SJSA1 (cell line): ENCODE results near the gene EGFLAM. TPM values are rescaled to one million over a fixed set of nuclear protein-coding genes. Genes with fewer than 3 reads are reported as not detected.

Experiments used
- DNase-seq, 2 experiments: peaks; one replicate each; pipeline ENCODE4 v3.0.0-alpha.2; 2015 to 2020; ENCODE audit warnings: low spot score in 2 of 2, low read depth in 1 of 2
- H3K27ac ChIP-seq: fragments of 250-450 bp; sonication (Bioruptor Pico); 2 replicates; pipeline ENCODE4 v1.5.1; 2020; ENCODE audit warnings: mild to moderate bottlenecking, moderate library complexity
- H3K27me3 ChIP-seq: fragments of 250-450 bp; sonication (Bioruptor Pico); replicated peaks from 2 replicates; pipeline ENCODE4 v1.5.1; 2020; ENCODE audit warnings: mild to moderate bottlenecking, moderate library complexity
- H3K36me3 ChIP-seq: fragments of 250-450 bp; sonication (Bioruptor Pico); 2 replicates; pipeline ENCODE4 v1.5.1; 2020; ENCODE audit warnings: mild to moderate bottlenecking
- H3K4me1 ChIP-seq: fragments of 250-450 bp; sonication (Bioruptor Pico); replicated peaks from 2 replicates; pipeline ENCODE4 v1.6.1; 2021; ENCODE audit warnings: mild to moderate bottlenecking
- H3K4me3 ChIP-seq: fragments of 250-450 bp; sonication (Bioruptor Pico); 2 replicates; pipeline ENCODE4 v1.5.1; 2020; ENCODE audit warnings: mild to moderate bottlenecking
- H3K9me3 ChIP-seq: fragments of 250-450 bp; sonication (Bioruptor Pico); replicated peaks from 2 replicates; pipeline ENCODE4 v1.5.1; 2020; ENCODE audit warnings: mild to moderate bottlenecking
- total RNA-seq: library from RNA; depleted of rRNA; stranded (reverse); fragments of >200 nt; shearing (Covaris generic); gene quantifications from 2 replicates; pipeline ENCODE4 v1.2.3, GENCODE V29; 2014

EGFLAM gene
- total RNA-seq, 1 experiment from 2014 or later, result 0.08 TPM

DNA sequence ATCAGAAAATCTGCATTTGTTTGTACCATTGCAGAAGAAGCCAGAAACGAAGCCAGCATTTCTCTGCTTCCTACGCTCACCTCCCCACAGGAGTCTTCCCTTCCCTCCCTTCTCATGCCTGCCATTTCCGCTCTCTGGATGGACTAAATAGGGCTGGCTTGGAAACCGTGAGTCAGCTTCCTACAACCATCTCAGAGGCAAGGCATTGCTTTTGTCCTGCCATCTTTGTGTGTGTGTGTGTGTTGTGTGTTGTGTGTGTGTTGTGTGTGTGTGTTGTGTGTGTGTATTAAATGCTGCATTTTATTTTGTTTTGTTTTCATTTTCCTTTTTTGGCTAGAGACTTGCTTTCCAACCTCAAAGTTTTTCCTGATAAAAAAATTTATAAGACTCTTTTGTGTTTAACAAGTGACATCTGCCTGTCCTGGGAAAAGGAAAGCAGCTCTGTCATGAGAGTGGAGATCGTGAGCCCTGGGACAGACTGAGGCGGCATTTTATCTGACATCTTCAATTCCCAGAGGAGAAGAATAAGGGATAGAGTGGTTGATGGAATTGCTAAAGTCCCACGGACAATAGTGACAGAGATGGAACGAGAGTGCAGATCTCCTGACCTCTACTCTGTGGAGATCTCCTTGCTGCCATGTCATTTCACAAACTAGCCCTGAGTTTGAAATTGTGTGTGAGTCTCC is 7.5 kb upstream of the EGFLAM start:
- Histone ChIP-seq H3K27me3 (no peaks in the 10 kb centered on the region), H3K4me1 (peaks cover 18% of the 10 kb centered on the region), H3K27ac (no peak overlapping the region), H3K4me3 (no peak overlapping the region), H3K9me3 (no peaks in the 10 kb centered on the region), H3K36me3 (no peaks in the 10 kb centered on the region)
- DNase-seq, result no peak

DNA sequence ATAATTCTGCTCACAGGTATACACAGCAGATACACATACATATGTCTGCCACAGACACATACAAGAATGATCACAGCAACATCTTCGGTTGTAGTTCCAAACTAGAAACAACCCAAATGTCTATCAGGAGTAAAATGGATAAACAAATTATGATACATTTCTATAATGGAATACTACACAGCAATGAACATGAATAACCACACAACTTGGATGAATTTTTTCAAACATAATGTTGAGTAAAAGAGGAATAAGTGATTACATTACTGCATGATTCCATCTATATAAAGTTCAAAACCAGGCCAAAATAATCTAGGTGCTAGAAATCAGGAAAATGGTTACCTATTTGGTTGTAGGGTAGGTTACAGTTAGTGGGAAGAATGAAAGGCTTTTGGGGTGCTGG is 4.6 kb upstream of the EGFLAM start:
- peaks cover 21% of the 10 kb centered on the region for H3K4me1 ChIP-seq
- H3K4me3 ChIP-seq, result no peak overlapping the region
- no peaks in the 10 kb centered on the region for H3K36me3 ChIP-seq
- H3K27ac ChIP-seq, result no peak overlapping the region
- H3K27me3 ChIP-seq, result peaks cover 6% of the 10 kb centered on the region
- DNase-seq, result no peak
- H3K9me3 ChIP-seq, result no peaks in the 10 kb centered on the region

DNA sequence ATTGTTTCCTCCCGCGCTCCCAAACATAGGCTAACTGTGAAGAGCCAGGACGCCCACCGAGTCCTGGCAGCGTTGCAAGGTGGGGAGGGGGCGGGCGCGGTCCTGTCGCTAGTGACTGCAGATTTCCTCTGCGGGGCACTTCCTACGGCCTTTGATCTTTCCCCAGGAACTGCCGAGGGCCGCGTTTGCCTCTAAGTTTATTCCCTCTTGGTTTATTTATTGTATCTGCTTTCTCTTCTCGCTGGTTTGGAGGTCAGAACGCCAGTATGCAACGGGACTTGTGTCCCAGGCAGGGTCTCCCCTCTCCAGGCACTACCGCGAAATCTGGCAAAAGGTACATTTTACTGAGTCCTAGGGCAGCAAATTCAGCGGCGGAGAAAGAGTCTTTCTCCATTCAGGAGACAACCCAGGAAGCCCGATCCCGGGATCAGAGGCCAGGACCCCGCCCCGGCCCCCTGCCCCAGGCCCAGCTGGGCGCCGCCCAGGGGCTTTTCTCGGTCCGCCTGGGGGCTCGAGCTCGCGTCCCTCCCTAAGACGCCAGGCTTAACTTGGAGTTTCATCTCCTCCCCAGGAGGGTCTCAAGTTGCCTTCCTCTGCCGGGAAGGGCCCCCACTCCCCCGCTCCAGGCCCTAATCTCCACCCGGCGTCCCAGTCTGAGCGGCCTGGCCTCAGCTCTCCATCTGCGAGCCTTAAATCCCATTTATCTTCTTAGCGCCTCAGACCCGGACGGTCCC is 884 bp upstream of the EGFLAM start:
- no peak overlapping the region for H3K27ac ChIP-seq
- peaks cover 26% of the 10 kb centered on the region for H3K27me3 ChIP-seq
- H3K9me3 ChIP-seq, result no peaks in the 10 kb centered on the region; the same call in 1 of the 2 replicates
- DNase-seq, result no peak
- H3K36me3 ChIP-seq, result no peaks in the 10 kb centered on the region
- H3K4me3 ChIP-seq, result no peak overlapping the region
- H3K4me1 ChIP-seq, result peaks cover 17% of the 10 kb centered on the region

DNA sequence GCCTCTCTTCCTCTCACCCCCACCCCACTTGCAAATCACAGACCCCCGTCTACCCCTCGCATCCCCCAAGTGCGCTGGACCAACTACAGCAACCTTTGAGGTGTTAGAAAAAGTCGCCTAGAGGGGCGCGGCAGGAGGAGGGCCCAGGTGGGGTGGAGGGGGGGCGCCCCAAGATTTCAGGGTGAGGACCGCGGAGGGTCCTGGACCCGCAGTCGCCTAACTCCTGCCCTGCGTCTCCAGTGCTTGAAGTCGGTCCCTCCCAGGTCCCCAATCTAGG is 379 bp upstream of the EGFLAM start:
- no peaks in the 10 kb centered on the region for H3K36me3 ChIP-seq
- H3K9me3 ChIP-seq, result no peaks in the 10 kb centered on the region; the same call in 1 of the 2 replicates
- peak overlapping the region; percentile 44 for H3K4me3 ChIP-seq
- peaks cover 29% of the 10 kb centered on the region for H3K27me3 ChIP-seq
- no peak overlapping the region for H3K27ac ChIP-seq
- H3K4me1 ChIP-seq, result peaks cover 13% of the 10 kb centered on the region
- no peak for DNase-seq

DNA sequence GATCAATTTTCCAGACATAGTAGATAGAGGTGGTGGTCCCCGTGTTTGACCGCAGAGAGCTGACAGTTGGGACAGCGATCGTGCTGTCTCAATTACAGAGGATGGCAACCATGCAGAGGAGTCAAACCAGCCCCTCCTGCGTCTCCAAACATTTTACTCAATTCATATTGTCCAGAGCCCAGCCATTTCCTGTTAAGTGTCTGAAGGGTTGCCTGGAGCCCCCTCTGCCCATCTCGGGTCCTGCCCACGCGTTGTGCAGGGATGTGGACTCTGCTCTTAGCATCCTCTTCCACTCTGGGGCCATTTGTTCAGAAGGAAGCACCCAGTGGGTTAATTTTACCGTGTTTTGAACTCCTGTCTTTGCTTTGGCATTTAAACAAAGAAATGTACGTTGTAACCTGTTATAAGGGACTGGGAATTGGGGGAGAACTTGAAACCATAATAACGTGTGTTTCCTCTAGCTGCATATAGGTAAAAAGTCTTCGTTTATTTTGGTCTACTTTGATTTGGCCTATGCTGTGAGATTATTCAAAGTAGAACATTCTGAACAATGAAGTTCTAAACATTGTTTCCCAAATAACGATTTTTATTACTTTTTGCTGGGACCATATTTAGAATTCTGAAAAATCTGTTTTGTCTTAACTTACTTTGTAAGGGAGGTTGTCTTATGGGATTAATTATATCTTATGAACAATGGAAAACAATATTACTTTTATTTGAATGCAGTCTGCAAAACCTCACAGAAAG is 876 bp downstream of the EGFLAM start:
- H3K9me3 ChIP-seq, result no peaks in the 10 kb centered on the region; the same call in 1 of the 2 replicates
- peaks cover 13% of the 10 kb centered on the region for H3K4me1 ChIP-seq
- peaks cover 29% of the 10 kb centered on the region for H3K27me3 ChIP-seq
- no peak for DNase-seq
- H3K27ac ChIP-seq, result no peak overlapping the region
- H3K4me3 ChIP-seq, result peak overlapping the region; percentile 44
- no peaks in the 10 kb centered on the region for H3K36me3 ChIP-seq

DNA sequence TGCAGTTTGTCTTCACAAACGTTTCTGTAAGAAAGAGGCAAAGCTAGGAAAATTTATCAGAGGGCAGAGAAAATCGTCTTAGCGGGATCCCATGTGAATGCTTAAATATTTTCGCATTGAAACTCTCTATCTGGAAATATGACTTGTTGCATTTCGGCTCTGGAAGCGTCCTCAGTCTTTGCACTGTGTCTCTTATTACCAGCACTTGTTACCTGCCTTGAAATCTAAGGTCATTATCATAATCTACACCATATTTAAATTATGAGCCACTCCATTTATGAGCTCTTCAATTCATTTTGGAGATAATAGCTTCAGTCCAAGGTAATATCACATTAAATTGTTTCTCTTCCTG is 1.4 kb downstream of the EGFLAM start:
- no peak for DNase-seq
- Histone ChIP-seq H3K27ac (no peak overlapping the region), H3K9me3 (no peaks in the 10 kb centered on the region; the same call in 1 of the 2 replicates), H3K4me3 (no peak overlapping the region), H3K36me3 (no peaks in the 10 kb centered on the region), H3K27me3 (peaks cover 29% of the 10 kb centered on the region), H3K4me1 (peaks cover 13% of the 10 kb centered on the region)

DNA sequence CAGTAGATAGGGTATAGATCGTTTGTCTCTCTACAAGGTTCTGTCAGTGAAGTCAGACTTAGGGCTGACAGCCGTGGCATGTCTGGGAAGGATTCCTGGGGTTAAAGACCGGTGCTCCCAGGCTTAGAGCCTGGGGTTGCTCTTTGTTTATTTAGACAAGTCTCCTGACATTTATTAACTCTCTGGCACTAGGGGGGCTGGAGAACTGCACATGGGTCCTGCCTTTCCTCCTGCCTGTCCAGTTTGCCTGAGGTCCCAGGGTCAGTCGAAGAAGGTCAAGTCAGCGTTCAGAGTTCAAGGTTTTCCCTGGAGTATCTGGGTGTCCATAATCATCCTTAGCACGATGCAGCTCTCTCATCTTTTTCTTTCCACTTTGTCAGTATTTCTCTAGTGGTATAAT is 5.6 kb downstream of the EGFLAM start:
- Histone ChIP-seq H3K9me3 (no peaks in the 10 kb centered on the region; the same call in 1 of the 2 replicates), H3K27me3 (peaks cover 28% of the 10 kb centered on the region), H3K36me3 (no peaks in the 10 kb centered on the region), H3K27ac (no peak overlapping the region), H3K4me1 (peaks cover 4% of the 10 kb centered on the region), H3K4me3 (no peak overlapping the region)
- no peak for DNase-seq

DNA sequence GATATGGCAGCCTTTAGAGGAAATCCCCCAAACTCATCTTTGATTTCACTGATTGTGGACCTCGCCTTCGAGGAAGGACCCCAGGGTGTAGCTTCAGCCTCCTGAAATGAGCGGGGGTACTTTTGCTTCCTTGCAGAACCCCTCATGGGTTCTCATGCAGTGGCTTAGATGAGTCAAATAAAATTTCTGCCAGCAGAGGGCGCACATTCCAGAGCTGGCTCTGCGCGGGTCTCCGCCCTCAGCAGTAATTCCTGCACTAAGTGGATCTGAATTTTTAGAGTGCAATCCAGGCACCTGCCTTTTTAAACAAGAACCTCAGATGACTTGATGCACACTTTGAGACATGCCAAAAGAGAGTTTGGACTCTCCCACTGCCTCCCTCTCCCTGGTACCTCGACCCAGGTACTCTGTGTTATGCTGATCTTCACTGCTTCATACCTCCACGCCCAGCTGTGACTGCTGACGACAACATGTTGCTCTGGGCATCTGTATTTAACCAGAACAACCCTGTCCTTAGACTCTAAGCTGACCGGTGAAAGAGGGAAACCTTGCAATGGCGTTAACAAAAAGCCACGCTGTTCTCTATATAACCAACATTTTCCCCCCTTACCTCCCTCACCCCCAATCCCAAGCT is 7.3 kb downstream of the EGFLAM start:
- peak; percentile 48 to 71 for DNase-seq
- Histone ChIP-seq H3K4me1 (no peaks in the 10 kb centered on the region), H3K4me3 (no peak overlapping the region), H3K9me3 (no peaks in the 10 kb centered on the region; the same call in 1 of the 2 replicates), H3K36me3 (no peaks in the 10 kb centered on the region), H3K27ac (no peak overlapping the region), H3K27me3 (peaks cover 13% of the 10 kb centered on the region)

DNA sequence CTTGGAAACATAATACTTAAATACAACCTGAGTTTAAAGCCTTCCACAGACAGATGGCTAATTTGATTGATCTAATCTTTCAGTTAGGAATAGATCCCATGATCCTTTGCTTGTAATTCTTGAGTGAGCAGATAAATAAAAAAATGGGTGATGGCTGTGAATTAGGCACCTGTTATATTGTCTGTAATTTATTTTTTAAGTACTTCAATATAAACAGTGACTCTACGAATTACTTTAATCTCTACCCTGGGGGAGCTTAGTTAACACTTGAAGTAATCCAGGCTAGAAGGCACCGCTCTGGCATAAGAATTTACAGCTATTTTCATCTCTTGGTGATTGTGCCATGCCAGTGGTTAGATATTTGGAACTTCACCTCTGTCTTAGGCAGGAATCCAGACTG is 9.0 kb downstream of the EGFLAM start:
- no peaks in the 10 kb centered on the region for H3K36me3 ChIP-seq
- no peak for DNase-seq
- peaks cover 9% of the 10 kb centered on the region for H3K27me3 ChIP-seq
- no peak overlapping the region for H3K27ac ChIP-seq
- H3K4me3 ChIP-seq, result no peak overlapping the region
- no peaks in the 10 kb centered on the region for H3K4me1 ChIP-seq
- H3K9me3 ChIP-seq, result no peaks in the 10 kb centered on the region

DNA sequence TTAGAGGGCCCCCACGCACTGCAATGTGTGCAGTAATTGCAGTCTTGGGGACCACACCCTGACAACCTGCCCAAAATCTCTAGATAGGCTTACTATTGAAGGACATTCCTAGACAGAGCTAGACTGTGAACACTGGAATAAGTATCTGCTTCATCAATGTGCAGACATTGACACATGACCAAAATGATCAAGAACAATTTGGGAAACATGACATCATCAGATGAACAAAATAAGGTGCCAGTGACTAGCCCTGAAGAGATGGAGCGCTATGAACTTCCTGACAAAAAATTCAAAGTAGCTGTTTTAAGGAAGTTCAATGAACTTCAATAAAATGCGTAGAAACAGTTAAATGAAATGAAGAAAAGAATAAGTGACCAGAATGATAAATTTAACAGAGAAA is 15.3 kb downstream of the EGFLAM start:
- no peaks in the 10 kb centered on the region for H3K4me1 ChIP-seq
- no peak for DNase-seq
- H3K27ac ChIP-seq, result no peak overlapping the region
- no peaks in the 10 kb centered on the region; the same call in 1 of the 2 replicates for H3K9me3 ChIP-seq
- H3K27me3 ChIP-seq, result no peaks in the 10 kb centered on the region
- H3K4me3 ChIP-seq, result no peak overlapping the region
- no peaks in the 10 kb centered on the region for H3K36me3 ChIP-seq

DNA sequence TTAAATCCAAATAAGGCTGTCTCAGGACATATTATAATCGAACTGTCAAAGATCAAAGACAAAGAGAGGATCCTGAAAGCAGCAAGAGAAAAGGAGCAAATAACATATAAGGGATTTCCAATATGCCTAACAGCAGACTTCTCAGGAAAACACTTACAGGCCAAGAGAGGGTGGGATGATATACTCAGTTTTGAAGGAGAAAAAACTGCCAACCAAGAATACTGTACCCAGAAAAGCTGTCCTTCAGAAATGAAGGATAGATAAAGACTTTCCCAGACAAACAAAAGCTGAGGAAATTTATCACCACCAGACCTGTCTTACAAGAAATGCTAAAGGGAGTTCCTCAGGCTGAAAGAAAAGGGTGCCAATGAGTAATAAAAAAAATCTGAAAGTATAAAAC is 16.0 kb downstream of the EGFLAM start:
- Histone ChIP-seq H3K4me3 (no peak overlapping the region), H3K27ac (no peak overlapping the region), H3K27me3 (no peaks in the 10 kb centered on the region), H3K4me1 (no peaks in the 10 kb centered on the region), H3K36me3 (no peaks in the 10 kb centered on the region), H3K9me3 (no peaks in the 10 kb centered on the region; the same call in 1 of the 2 replicates)
- no peak for DNase-seq

DNA sequence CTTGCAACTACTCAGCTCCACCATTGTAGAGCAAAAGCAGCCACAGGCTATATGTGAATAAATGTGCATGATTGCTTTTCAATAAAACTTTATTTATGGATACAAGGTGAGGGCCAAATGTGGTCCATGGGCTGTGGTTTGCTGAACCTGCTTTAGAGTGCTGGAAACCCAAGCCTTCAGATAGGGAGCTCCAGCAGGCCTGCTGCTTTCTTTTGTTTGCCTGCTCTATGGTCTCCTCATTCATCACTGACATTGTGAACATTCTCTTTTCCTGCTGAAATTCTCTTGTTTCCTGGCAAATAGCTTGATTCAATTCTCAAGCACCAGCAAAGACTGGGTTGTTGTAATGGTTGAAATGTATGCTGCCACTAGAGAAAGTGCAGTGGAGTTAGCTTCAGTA is 26.0 kb downstream of the EGFLAM start:
- no peaks in the 10 kb centered on the region for H3K36me3 ChIP-seq
- H3K4me3 ChIP-seq, result no peak overlapping the region
- no peaks in the 10 kb centered on the region; the same call in 1 of the 2 replicates for H3K27me3 ChIP-seq
- no peaks in the 10 kb centered on the region for H3K9me3 ChIP-seq
- H3K27ac ChIP-seq, result no peak overlapping the region
- H3K4me1 ChIP-seq, result no peaks in the 10 kb centered on the region
- no peak for DNase-seq

DNA sequence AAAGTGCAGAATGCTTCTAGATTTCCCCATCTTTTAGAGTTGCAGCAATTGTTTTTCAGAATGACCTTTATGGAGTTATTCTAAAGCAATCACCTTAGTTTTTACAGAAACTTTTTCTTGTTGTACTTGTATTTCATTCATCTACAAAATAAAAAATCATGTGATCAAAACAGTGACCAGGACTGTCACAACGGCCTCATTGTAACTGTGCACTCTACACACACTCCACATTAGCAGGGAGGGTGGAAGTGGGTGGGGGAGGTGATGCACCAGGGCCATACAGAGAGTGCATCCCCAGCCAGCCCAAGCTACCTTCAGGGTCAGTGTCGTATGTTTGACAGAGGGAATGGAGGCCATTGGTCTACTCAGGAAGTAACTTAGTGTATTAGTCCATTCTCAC is 26.9 kb downstream of the EGFLAM start:
- no peaks in the 10 kb centered on the region for H3K9me3 ChIP-seq
- H3K4me3 ChIP-seq, result no peak overlapping the region
- H3K36me3 ChIP-seq, result no peaks in the 10 kb centered on the region
- H3K27me3 ChIP-seq, result no peaks in the 10 kb centered on the region; the same call in 1 of the 2 replicates
- no peak for DNase-seq
- no peak overlapping the region for H3K27ac ChIP-seq
- no peaks in the 10 kb centered on the region for H3K4me1 ChIP-seq

DNA sequence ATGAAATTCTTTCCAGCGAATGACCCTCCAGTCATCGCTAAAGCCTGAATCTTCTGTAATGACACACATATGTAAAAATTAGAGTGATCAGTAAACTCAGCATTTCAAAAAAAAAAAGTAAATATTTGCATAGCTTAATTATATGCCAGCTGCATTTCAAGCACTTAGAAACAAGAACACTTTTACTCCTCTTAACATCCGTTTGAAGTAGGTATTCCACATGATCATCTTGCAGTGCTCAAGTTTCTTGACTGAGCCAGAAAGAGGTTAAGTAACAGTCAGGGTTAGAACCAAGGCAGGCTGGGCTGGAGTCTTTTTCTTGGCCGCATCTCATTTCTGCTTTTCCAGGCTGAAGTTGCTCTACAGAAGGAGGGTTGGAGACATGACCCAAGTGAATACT is 27.6 kb downstream of the EGFLAM start:
- H3K9me3 ChIP-seq, result no peaks in the 10 kb centered on the region
- no peaks in the 10 kb centered on the region for H3K36me3 ChIP-seq
- H3K27ac ChIP-seq, result no peak overlapping the region
- DNase-seq, result no peak
- H3K27me3 ChIP-seq, result no peaks in the 10 kb centered on the region; the same call in 1 of the 2 replicates
- H3K4me3 ChIP-seq, result no peak overlapping the region
- H3K4me1 ChIP-seq, result no peaks in the 10 kb centered on the region
